ENCODE data around the gene INTS3. TPM values are rescaled to one million over a fixed set of nuclear protein-coding genes. Genes with fewer than 3 reads are reported as not detected.

The INTS3 gene, protein sequence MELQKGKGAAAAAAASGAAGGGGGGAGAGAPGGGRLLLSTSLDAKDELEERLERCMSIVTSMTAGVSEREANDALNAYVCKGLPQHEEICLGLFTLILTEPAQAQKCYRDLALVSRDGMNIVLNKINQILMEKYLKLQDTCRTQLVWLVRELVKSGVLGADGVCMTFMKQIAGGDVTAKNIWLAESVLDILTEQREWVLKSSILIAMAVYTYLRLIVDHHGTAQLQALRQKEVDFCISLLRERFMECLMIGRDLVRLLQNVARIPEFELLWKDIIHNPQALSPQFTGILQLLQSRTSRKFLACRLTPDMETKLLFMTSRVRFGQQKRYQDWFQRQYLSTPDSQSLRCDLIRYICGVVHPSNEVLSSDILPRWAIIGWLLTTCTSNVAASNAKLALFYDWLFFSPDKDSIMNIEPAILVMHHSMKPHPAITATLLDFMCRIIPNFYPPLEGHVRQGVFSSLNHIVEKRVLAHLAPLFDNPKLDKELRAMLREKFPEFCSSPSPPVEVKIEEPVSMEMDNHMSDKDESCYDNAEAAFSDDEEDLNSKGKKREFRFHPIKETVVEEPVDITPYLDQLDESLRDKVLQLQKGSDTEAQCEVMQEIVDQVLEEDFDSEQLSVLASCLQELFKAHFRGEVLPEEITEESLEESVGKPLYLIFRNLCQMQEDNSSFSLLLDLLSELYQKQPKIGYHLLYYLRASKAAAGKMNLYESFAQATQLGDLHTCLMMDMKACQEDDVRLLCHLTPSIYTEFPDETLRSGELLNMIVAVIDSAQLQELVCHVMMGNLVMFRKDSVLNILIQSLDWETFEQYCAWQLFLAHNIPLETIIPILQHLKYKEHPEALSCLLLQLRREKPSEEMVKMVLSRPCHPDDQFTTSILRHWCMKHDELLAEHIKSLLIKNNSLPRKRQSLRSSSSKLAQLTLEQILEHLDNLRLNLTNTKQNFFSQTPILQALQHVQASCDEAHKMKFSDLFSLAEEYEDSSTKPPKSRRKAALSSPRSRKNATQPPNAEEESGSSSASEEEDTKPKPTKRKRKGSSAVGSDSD
- total RNA-seq (2014; rRNA removed; shearing (Covaris generic)) = 31.0 and 34.6 TPM in 2 replicates

DNA sequence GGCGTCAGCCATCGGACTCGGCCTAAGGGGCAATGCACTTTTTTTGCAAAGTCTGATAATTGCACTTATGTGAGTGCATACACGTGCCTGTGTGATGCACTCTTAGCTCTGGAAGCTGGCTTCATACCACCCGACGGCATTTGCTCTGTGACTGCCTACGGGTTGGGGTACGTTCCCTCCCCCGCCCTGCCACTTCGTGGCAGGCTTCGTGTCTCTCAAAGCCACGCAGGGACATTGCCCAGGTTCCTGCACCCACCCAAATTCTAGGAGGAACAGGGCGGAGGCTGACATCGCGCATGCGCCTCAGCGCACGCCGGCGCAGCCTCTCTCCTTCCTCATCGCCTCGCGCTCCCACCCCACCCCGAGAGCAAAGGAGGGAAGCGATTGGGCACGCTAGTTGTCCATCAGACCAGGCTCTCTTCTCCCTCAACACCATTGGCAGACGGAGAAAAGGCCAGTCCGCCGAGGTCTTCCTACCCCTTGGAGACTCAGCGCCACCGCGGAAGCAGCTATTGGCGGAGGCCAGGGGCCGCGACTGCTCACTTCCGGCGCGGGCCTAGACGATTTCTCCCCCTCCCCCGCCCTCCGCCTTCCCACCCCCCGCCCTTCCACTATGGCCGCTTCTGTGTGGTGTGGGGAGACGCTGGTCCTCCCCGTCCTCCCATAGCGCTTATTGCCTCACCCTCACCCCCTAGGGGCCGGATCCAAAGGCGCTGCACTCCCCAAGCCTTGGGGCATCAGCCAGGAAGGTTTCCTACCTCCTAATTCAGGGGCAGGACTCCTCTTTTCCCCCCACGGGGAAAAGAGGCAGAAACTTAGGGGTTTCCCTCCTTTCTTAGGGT, at the start of gene INTS3:
Gene INTS3, plus strand, starts transcription at position 588 of the 842 bp plus-strand sequence. CDS start 585 bp downstream, outside the sequence.
- peak; percentile 100 for DNase-seq (ENCODE audit: low read depth)

DNA sequence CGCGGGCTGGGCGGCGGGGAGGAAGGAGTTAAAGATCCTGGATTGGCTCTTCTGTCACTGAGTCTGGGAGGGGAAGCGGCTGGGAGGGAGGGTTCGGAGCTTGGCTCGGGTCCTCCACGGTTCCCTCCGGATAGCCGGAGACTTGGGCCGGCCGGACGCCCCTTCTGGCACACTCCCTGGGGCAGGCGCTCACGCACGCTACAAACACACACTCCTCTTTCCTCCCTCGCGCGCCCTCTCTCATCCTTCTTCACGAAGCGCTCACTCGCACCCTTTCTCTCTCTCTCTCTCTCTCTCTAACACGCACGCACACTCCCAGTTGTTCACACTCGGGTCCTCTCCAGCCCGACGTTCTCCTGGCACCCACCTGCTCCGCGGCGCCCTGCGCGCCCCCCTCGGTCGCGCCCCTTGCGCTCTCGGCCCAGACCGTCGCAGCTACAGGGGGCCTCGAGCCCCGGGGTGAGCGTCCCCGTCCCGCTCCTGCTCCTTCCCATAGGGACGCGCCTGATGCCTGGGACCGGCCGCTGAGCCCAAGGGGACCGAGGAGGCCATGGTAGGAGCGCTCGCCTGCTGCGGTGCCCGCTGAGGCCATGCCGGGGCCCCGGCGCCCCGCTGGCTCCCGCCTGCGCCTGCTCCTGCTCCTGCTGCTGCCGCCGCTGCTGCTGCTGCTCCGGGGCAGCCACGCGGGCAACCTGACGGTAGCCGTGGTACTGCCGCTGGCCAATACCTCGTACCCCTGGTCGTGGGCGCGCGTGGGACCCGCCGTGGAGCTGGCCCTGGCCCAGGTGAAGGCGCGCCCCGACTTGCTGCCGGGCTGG, 49.1 kb upstream of the INTS3 start, which contains the start of gene NPR1:
Gene NPR1, plus strand, starts transcription at position 170 of the 818 bp plus-strand sequence. Its CDS starts 421 bp downstream, at position 591.
- DNase-seq (ENCODE audit: low read depth) = peak; percentile 40

DNA sequence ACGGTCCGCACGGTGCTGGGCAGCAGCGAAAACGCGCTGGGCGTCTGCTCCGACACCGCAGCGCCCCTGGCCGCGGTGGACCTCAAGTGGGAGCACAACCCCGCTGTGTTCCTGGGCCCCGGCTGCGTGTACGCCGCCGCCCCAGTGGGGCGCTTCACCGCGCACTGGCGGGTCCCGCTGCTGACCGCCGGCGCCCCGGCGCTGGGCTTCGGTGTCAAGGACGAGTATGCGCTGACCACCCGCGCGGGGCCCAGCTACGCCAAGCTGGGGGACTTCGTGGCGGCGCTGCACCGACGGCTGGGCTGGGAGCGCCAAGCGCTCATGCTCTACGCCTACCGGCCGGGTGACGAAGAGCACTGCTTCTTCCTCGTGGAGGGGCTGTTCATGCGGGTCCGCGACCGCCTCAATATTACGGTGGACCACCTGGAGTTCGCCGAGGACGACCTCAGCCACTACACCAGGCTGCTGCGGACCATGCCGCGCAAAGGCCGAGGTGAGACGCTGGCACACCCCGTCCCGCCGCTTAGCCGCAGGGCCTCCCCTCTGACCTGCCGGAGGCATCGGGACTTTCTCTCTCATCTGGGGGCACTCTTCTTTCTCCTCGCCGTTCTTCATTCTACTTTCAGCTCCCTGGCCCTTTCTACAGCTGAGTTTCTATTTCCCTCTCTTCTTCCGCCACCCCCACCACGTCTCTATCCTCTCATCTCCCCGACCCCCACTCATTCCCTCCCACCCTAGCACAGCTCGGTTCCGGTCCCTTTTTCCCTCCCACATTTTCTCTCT, 48.3 kb upstream of the INTS3 start:
- DNase-seq (ENCODE audit: low read depth) = no peak

DNA sequence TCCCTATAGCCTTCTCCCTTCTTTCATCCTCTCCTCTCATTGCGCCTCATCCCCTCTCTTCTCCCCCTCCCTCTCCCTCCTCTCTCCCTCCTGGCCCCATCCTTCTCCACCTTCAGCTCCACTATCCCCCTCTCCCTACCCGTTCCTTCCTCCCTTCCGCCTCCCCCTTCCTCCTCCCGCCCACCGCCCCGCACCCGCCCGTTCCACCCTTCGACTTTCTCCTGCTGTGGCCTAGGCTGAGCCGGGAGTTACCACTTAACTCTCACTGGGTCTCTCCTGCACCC, 47.8 kb upstream of the INTS3 start:
- DNase-seq (ENCODE audit: low read depth) = no peak

DNA sequence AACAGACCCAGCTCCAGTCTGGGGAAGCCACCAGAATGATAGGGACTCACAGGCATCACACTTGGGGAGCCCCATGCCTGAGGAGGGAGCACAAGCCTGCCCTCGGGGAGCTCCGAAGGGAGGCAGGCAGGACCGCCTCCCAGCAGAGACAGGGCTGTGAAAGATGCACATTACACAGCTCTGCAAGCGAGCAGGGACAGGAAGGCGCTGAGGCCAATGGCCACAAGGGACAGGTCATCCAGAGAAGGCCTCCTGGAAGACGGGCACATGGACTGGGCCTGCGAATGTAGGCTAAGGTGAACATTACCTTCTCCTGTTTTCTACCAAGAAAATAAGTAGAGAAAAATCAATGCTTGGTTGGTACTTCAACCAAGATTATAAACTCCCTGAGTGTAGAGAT, 45.1 kb upstream of the INTS3 start:
- DNase-seq (ENCODE audit: low read depth) = no peak

DNA sequence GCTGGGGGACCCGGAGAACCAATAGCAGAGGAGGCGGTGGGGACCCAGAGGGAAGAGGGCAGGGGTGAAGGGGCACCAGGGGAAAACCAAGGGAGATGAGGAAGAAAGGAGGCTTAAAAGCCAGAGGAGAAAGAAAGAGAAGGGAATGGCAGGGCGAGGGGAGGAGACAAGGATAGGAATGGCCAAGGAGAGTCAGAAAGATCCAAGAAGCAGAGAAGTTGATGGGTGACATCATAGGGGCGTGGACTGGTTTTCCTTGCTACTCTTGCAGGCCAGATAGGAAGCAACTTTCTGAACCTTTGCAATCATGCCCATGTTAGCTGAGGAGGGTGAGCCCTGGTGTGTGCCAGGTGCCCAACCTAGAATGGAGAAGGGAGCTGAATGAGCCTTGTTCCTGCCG, 44.0 kb upstream of the INTS3 start:
- no peak for DNase-seq (ENCODE audit: low read depth)

DNA sequence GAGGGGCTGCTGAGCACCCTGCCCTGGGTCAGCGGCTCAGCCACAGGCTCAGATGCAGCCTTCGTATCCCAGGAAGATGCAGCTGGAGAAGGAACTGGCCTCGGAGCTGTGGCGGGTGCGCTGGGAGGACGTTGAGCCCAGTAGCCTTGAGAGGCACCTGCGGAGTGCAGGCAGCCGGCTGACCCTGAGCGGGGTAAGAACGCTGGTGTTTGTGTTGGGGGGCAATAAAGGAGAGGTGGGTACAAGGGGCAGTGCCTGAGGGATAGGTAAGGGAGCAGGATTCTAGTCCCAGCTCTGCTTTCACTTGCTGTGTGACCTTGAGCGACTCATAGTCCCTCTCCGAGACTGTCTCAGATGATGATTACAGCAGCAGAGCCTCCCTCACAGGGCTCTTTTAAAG, 43.0 kb upstream of the INTS3 start:
- DNase-seq (ENCODE audit: low read depth) = no peak

DNA sequence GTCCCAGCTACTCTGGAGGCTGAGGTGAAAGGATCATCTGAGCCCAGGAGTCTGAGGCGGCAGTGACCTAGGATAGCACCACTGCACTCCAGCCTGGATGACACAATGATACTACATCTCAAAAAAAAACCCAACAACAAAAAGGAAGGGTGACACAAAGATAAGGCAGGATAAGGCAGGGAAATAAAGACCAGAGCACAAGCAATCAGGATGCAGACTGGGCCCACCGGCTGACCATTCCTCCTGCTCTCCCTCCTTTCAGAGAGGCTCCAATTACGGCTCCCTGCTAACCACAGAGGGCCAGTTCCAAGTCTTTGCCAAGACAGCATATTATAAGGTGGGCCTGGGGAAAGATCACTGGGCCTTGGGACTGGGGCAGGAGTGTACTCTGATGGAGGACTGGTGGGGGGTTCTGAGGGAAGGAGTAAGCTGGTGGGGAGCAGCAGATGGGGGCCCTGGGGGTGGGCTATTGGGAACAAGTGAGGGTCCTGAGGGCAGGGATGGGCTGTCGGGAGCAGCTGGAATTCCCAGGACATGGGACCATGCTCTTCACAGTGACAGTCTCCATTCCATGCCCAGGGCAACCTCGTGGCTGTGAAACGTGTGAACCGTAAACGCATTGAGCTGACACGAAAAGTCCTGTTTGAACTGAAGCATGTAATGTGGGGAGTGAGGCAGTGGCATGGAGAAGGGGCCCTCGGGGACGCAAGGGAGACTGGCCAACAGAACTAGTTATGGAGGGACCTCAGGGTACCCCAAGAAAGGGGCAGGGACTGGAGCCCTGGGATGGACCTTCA, 42.1 kb upstream of the INTS3 start:
- DNase-seq (ENCODE audit: low read depth) = no peak

DNA sequence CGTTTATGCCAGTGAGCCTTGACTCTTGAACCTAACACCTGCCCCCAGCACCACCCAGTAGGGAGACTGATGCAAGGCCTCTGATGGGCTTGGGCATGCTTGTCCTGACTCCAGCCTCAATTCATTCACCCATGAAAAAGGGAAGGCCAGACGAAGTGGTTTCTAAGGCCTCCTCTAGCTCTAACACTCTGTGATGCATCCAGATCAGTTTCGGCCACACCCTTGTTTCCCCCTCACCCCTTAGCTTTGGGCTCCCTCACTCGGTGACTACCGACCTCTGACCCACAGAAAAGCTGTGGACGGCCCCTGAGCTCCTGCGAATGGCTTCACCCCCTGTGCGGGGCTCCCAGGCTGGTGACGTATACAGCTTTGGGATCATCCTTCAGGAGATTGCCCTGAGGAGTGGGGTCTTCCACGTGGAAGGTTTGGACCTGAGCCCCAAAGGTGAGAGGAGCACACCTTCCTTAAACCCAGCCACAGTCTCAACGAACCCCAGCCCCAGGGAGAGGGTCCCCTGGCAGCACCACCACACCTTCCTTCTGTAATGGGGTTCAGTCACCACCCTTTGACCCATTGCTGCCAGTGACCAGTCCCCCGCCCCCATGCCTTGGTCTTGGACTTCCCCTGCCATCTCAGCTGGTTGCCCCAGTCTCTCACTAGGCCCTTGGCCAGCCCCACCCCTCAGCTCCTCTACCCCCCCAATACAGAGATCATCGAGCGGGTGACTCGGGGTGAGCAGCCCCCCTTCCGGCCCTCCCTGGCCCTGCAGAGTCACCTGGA, 40.3 kb upstream of the INTS3 start:
- DNase-seq (ENCODE audit: low read depth) = no peak

DNA sequence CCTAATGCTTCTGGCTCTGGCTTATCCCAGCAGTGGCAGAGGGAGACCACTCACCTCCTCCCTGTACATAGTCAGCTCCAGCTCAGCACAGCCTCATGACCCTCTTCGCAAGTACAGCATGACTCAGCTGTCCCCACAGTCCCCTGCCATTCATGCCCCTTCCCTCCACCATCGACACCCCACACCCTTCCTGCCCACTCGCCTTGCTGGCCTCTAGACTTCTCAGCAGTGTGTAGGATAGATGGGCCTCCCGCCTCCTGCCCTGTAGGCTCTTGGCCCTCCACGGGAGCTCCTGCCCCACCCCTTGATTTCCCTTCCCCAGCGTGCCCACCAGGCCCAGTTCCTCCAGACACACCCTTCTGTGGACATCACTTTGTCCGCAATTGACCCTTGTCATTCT, 39.6 kb upstream of the INTS3 start:
- no peak for DNase-seq (ENCODE audit: low read depth)

DNA sequence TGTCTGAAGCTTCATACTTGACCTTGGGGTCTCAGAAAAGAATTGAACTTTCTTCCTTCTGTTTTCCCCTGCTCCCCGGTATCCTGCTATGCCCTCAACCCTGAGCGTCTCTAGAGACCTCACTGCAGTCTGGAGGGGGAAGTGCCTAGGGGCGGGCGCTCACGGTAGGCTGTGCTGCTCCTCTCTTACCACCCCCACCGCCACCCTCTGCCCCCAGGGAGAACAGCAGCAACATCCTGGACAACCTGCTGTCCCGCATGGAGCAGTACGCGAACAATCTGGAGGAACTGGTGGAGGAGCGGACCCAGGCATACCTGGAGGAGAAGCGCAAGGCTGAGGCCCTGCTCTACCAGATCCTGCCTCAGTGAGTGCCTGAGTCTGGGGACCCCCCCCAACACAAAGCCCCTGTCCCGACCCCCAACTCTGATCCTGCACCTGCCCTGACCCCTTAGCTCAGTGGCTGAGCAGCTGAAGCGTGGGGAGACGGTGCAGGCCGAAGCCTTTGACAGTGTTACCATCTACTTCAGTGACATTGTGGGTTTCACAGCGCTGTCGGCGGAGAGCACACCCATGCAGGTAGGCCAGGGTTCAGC, 39.0 kb upstream of the INTS3 start:
- DNase-seq (ENCODE audit: low read depth) = no peak

DNA sequence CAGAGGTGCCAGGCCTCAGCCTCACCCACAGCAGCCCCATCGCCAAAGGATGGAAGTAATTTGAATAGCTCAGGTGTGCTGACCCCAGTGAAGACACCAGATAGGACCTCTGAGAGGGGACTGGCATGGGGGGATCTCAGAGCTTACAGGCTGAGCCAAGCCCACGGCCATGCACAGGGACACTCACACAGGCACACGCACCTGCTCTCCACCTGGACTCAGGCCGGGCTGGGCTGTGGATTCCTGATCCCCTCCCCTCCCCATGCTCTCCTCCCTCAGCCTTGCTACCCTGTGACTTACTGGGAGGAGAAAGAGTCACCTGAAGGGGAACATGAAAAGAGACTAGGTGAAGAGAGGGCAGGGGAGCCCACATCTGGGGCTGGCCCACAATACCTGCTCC, 34.4 kb upstream of the INTS3 start:
- DNase-seq (ENCODE audit: low read depth) = no peak

DNA sequence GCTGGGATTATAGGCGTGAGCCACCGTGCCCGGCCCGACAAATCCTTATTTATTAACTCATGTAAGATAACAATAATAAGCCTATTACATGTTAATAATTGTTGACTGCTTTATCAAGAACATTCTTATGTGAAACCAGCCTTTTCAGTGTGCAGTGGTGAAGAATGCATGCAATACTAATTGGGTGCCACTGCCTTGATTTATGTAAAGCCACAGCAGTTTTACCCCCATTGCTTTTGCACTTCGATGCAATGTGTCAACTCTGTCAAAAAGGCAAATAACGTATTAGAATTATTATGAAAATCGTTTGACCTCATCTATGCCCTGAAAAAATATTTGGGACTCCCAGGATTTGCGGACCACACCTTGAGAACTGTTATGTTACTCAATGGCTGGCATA, 31.1 kb upstream of the INTS3 start:
- DNase-seq (ENCODE audit: low read depth) = no peak

DNA sequence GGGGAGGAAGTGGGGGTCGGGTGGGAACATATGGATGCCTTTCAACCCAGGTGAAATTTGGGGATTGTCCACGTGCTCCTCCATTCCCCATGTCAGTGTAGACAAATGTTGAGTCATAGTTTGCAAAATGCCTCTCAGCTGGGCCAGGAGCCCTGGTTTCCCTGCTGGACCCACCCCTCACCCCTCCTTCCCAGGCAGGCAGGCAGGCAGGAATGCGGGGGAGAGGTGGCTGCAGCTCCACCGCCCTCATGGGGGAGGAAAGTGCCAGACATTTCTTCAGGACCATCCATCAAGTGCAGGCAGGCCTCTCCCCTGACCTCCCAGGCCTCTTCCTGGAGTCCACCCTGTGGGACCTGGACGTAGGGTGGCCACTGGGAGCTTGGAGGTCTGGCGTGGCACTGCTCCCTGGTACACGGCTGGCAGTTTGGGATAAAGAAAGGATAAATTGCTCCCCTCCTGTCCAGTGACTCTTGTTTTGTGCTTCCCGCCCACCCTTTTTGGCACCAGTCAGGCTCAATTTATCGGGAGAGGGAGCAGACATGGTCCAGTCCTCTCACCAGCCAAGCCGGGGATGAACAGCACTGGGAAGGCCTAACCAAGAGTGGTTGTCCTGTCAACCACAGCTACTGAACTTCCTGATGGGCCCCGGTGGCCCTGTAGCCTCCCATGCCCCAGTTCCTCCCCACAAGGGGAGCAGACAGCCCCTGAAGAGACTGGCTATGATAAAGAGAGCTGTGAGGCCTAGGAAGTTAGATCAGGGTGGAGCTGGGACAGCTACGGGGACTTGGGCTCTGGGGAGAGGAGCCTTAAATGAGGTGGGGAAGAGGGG, 30.4 kb upstream of the INTS3 start:
- DNase-seq (ENCODE audit: low read depth) = peak; percentile 71

DNA sequence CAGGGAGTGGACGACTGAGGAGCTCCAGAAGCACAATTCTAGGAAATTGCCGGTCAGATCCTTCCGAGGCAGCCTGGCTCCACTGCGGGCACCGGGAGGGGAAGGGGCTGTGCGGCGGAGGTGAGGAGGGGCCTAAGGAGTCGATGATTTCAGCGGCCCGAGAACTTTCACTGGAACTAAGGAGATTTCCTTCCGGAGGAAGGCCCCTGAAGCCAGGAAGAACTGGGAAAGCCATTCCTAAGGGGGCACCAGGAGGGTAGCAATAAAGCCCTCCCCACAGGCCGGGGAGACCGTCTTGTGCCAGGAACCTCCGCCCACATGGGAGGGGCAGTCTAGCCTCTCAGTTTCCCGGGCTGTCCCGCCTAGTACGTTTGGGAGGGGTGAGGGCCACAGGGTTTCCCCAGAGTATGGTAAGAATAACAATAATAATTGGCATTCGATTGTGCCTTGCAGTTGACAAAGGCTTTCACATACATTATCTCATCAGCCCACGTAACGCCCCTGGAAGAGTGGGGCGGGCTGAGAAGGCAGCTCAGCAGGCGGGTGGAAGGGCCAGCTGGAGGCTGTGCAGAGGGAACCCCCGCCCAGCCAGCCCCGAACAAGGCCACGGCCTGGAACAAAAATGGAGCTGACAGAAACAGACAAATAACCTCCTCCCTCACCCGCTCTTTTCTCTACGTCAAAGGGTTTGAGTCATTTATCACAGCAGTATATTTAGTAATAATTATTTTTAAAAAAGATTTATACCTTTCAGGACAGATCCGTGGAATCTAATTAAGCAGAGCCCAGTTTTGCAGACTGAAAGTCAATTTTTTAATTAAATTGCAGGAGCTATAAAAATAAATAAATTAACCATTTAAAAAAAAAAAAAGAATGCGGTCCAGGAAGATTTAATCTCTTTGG, 29.6 kb upstream of the INTS3 start:
- no peak for DNase-seq (ENCODE audit: low read depth)

Measured in Daoy (cell line).